Vagina (tissue), 2 donors: ENCODE results near the gene TGFA. TPM values are rescaled to one million over a fixed set of nuclear protein-coding genes. Genes with fewer than 3 reads are reported as not detected.

Source experiments
- DNase-seq, 2 donors: peaks; one replicate each; pipeline ENCODE4 v3.0.0-alpha.2; 2017; ENCODE audit errors: extremely low spot score in 2 of 2
- H3K27ac ChIP-seq: fragments of 200-600 bp; sonication (generic); one replicate; pipeline ENCODE4 v1.5.1; 2019
- H3K27me3 ChIP-seq: fragments of 200-600 bp; sonication (generic); one replicate; pipeline ENCODE4 v1.5.1; 2019
- H3K36me3 ChIP-seq, 2 donors: fragments of 200-600 bp; sonication (generic); one replicate each; pipeline ENCODE4 v1.5.1; 2017 to 2019
- H3K4me1 ChIP-seq: fragments of 200-600 bp; sonication (generic); one replicate; pipeline ENCODE4 v1.5.1; 2019
- H3K4me3 ChIP-seq, 2 donors: fragments of 200-600 bp; sonication (generic); 1 replicate in 1 of 2; 2 replicates in 1 of 2; pipeline ENCODE4 v1.5.1; 2016 to 2019
- H3K9me3 ChIP-seq: fragments of 200-600 bp; sonication (generic); one replicate; pipeline ENCODE4 v1.5.1; 2019
- CTCF ChIP-seq, 3 experiments: fragments of 450-650 bp in 2 of 3; fragments of 200-600 bp in 1 of 3; sonication (generic) in 1 of 3; IDR thresholded peaks; one replicate each; pipeline ENCODE4 v1.5.1; 2017 to 2019; ENCODE audit warnings: antibody characterized with exemption in 3 of 3, mild to moderate bottlenecking in 2 of 3, moderate library complexity in 2 of 3
- POLR2A ChIP-seq, 2 donors: fragments of 450-650 bp; IDR thresholded peaks; one replicate each; pipeline ENCODE4 v1.6.1; 2017; ENCODE audit warnings: antibody characterized with exemption in 2 of 2, mild to moderate bottlenecking in 2 of 2, moderate library complexity in 2 of 2
- POLR2AphosphoS5 ChIP-seq, 2 donors: sonication (generic); formaldehyde crosslinking; IDR thresholded peaks; one replicate each; pipeline ENCODE4 v1.9.0; 2017; ENCODE audit warnings: antibody characterized with exemption in 2 of 2, mild to moderate bottlenecking in 2 of 2, low read depth in 1 of 2; ENCODE audit not compliant: insufficient read depth in 1 of 2
- intact Hi-C: fragments of 100-400 bp; cut with DNase I; formaldehyde crosslinking; loops from one replicate; pipeline ENCODE4 v1.15.1; 2023
- total RNA-seq: library from RNA; depleted of rRNA; stranded (reverse); fragments of >200 nt; gene quantifications from one replicate; pipeline ENCODE4 v1.2.3, GENCODE V29; 2016

The TGFA gene
- total RNA-seq, 1 donor from 2014 or later: 27.7 TPM

DNA sequence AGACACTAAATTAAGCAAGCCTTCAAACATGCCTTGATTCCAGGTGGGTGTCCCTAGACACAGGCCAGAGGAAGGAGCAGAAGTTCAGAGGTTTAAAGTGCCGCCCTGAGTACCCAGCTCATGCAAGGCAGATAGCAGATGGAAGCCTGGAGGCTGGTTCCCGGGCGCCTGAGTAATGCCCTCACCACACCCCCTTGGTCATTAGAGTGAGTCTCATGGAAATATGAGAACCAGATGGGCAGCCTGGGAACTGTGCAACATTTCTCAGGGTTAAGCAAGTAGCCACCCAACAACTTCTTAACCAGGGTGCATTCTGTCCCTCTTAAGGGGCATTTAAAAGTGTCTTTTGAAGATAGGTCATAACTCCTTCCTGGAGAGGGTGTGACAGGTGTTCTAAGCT is 44.1 kb downstream of the TGFA start:
- no peaks in the 10 kb centered on the region for H3K9me3 ChIP-seq
- no peak for DNase-seq
- H3K27me3 ChIP-seq: no peaks in the 10 kb centered on the region
- intact Hi-C loops: no loop called here
- no peak for TF ChIP-seq CTCF (IDR thresholded peaks at IDR 0.05)
- TF ChIP-seq POLR2AphosphoS5 (IDR thresholded peaks at IDR 0.05; ENCODE audit: insufficient read depth in 1 of 2, low read depth in 1 of 2): no peak
- no peak for TF ChIP-seq POLR2A (IDR thresholded peaks at IDR 0.05)
- H3K4me3 ChIP-seq: no peak overlapping the region
- no peak overlapping the region for H3K27ac ChIP-seq
- H3K4me1 ChIP-seq: no peaks in the 10 kb centered on the region
- H3K36me3 ChIP-seq: no peaks in the 10 kb centered on the region

GRCh38 chr2:70508711-70509462 is 44.7 kb downstream of the TGFA start:
- no peaks in the 10 kb centered on the region for H3K9me3 ChIP-seq
- H3K4me1 ChIP-seq: no peaks in the 10 kb centered on the region
- TF ChIP-seq POLR2A (IDR thresholded peaks at IDR 0.05) (no peak), CTCF (IDR thresholded peaks at IDR 0.05) (no peak), POLR2AphosphoS5 (IDR thresholded peaks at IDR 0.05; ENCODE audit: insufficient read depth in 1 of 2, low read depth in 1 of 2) (no peak)
- H3K36me3 ChIP-seq: no peaks in the 10 kb centered on the region
- H3K27ac ChIP-seq: no peak overlapping the region
- no peak overlapping the region for H3K4me3 ChIP-seq
- intact Hi-C loops: no loop called here
- H3K27me3 ChIP-seq: no peaks in the 10 kb centered on the region
- DNase-seq: no peak

- intact Hi-C loops: no loop called here
- no peak overlapping the region for H3K27ac ChIP-seq
- no peaks in the 10 kb centered on the region for H3K4me1 ChIP-seq
- no peaks in the 10 kb centered on the region for H3K27me3 ChIP-seq
- TF ChIP-seq POLR2A (IDR thresholded peaks at IDR 0.05): no peak
- no peak for TF ChIP-seq POLR2AphosphoS5 (IDR thresholded peaks at IDR 0.05; ENCODE audit: insufficient read depth in 1 of 2, low read depth in 1 of 2)
- TF ChIP-seq CTCF (IDR thresholded peaks at IDR 0.05): no peak
- peak in 1 of 2 donors; percentile 69 for DNase-seq
- no peaks in the 10 kb centered on the region for H3K36me3 ChIP-seq
- H3K9me3 ChIP-seq: no peaks in the 10 kb centered on the region
- H3K4me3 ChIP-seq: no peak overlapping the region
Measured at GRCh38 chr2:70505613-70506391, 47.8 kb downstream of the TGFA start.

DNA sequence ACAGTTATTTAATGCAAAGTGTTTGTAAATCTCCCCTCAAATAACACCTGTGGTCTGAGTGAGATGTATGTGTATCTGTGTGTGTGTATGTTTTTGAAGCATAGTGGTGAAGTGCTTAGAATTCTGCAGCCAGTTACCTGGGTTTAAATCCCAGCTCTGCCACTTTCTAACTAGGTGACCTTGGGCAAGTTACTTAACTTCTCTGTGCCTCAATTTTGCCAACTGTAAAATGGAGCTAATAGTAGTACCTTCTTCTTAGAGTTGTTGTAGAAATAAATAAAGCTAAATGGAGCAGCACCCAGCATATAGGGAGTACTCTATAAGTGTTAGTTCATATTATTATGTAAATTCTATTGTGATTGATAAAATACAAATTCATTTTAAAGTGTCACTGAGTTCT is 48.9 kb downstream of the TGFA start:
- intact Hi-C loops: no loop called here
- H3K9me3 ChIP-seq: no peaks in the 10 kb centered on the region
- H3K36me3 ChIP-seq: no peaks in the 10 kb centered on the region
- H3K4me3 ChIP-seq: no peak overlapping the region
- H3K27me3 ChIP-seq: no peaks in the 10 kb centered on the region
- TF ChIP-seq POLR2A (IDR thresholded peaks at IDR 0.05): no peak
- TF ChIP-seq POLR2AphosphoS5 (IDR thresholded peaks at IDR 0.05; ENCODE audit: insufficient read depth in 1 of 2, low read depth in 1 of 2): no peak
- TF ChIP-seq CTCF (IDR thresholded peaks at IDR 0.05): no peak
- H3K27ac ChIP-seq: no peak overlapping the region
- DNase-seq: no peak
- H3K4me1 ChIP-seq: no peaks in the 10 kb centered on the region

DNA sequence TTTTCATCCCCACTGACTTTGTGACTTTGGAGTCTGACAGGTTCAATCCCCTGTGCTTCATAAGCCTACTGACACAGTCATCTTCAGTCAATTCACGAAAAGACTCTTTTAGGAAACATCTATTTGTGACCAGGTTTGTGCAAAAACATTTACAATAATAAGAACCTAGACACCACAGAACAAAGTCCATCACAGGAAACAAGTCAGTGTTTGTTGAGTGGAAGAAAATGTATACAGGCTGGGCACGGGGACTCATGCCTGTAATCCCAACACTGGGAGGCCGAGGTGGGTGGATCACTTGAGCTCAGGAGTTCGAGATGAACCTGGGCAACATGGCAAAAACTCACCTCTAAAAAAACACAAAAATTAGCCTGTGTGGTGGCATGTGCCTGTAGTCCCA is 49.7 kb downstream of the TGFA start:
- peak in 1 of 2 donors; percentile 13 for DNase-seq
- Histone ChIP-seq H3K27me3 (no peaks in the 10 kb centered on the region), H3K9me3 (no peaks in the 10 kb centered on the region), H3K27ac (no peak overlapping the region), H3K4me1 (no peaks in the 10 kb centered on the region), H3K36me3 (no peaks in the 10 kb centered on the region), H3K4me3 (no peak overlapping the region)
- TF ChIP-seq POLR2AphosphoS5 (IDR thresholded peaks at IDR 0.05; ENCODE audit: insufficient read depth in 1 of 2, low read depth in 1 of 2) (no peak), POLR2A (IDR thresholded peaks at IDR 0.05) (no peak), CTCF (IDR thresholded peaks at IDR 0.05) (no peak)
- intact Hi-C loops: no loop called here
